Naive thymus-derived CD4-positive, alpha-beta T cell (primary cell): ENCODE measurements around the gene SLCO4A1. TPM values are rescaled to one million over a fixed set of nuclear protein-coding genes. Genes with fewer than 3 reads are reported as not detected.
A peak's percentile ranks its signal among the peaks of the same experiment; 100 is the strongest.

Experiments used
- ATAC-seq: fragments of 150-1000 bp; cut with Tn5 transposase; 2 replicates; pipeline ENCODE4 v1.10.0; 2021; ENCODE audit warnings: mild to moderate bottlenecking, moderate library complexity
- CTCF ChIA-PET: fragments of 350-600 bp; sonication (Branson Sonifier 250); formaldehyde crosslinking; loops from one replicate; lab custom pipeline; 2021; ENCODE audit warnings: antibody characterized with exemption; lab: Charles Lee
- POLR2A ChIA-PET: fragments of 350-600 bp; sonication (Branson Sonifier 250); formaldehyde crosslinking; loops from one replicate; lab custom pipeline; 2021; ENCODE audit warnings: antibody characterized with exemption, inconsistent platforms; lab: Charles Lee
- DNase-seq, 9 donors: peaks; one replicate each; pipeline versions ENCODE4 v3.0.0 to v3.0.0-alpha.2; 2020 to 2022; ENCODE audit warnings: mixed read lengths in 1 of 9
- H3K27ac ChIP-seq: one replicate; pipeline ENCODE4 v1.7.0; 2013; ENCODE audit warnings: mild to moderate bottlenecking, low read depth, low read length, moderate library complexity
- H3K27me3 ChIP-seq, 2 donors: one replicate each; pipeline ENCODE4 v1.7.0; 2013; ENCODE audit warnings: low read length in 2 of 2, mild to moderate bottlenecking in 2 of 2, moderate library complexity in 2 of 2; ENCODE audit not compliant: control insufficient read depth in 2 of 2, insufficient read depth in 2 of 2
- H3K36me3 ChIP-seq, 3 experiments: 1 replicate in 2 of 3; 2 replicates in 1 of 3; pipeline ENCODE4 v1.7.0; 2013; ENCODE audit warnings: low read length in 3 of 3, mild to moderate bottlenecking in 3 of 3, moderate library complexity in 1 of 3; ENCODE audit not compliant: insufficient read depth in 3 of 3, control insufficient read depth in 2 of 3
- H3K4me1 ChIP-seq, 2 donors: one replicate each; pipeline ENCODE4 v1.7.0; 2013; ENCODE audit warnings: low read length in 2 of 2, mild to moderate bottlenecking in 2 of 2, moderate library complexity in 1 of 2; ENCODE audit not compliant: control insufficient read depth in 2 of 2, insufficient read depth in 2 of 2
- H3K4me3 ChIP-seq: 2 replicates; pipeline ENCODE4 v1.7.0; 2013; ENCODE audit warnings: mild to moderate bottlenecking, low read length
- H3K9me3 ChIP-seq, 3 experiments: 1 replicate in 2 of 3; 2 replicates in 1 of 3; pipeline ENCODE4 v1.7.0; 2013; ENCODE audit warnings: low read length in 3 of 3; ENCODE audit not compliant: control insufficient read depth in 2 of 3
- H3K27ac Mint-ChIP-seq, 9 donors: one replicate each; pipeline ENCODE4 v1.8.0; 2020 to 2022; ENCODE audit warnings: mixed read lengths in 9 of 9, mild to moderate bottlenecking in 8 of 9, moderate library complexity in 5 of 9, inconsistent platforms in 2 of 9
- H3K27me3 Mint-ChIP-seq, 5 donors: one replicate each; pipeline ENCODE4 v1.8.0; 2021 to 2022; ENCODE audit warnings: mixed read lengths in 5 of 5, mild to moderate bottlenecking in 1 of 5
- H3K36me3 Mint-ChIP-seq, 5 donors: one replicate each; pipeline ENCODE4 v1.8.0; 2020 to 2022; ENCODE audit warnings: mixed read lengths in 5 of 5, mild to moderate bottlenecking in 3 of 5, inconsistent platforms in 1 of 5
- H3K4me1 Mint-ChIP-seq, 7 donors: one replicate each; pipeline ENCODE4 v1.8.0; 2020 to 2022; ENCODE audit warnings: mixed read lengths in 7 of 7, mild to moderate bottlenecking in 3 of 7, inconsistent platforms in 1 of 7
- H3K4me3 Mint-ChIP-seq, 10 donors: one replicate each; pipeline ENCODE4 v1.8.0; 2020 to 2022; ENCODE audit warnings: mild to moderate bottlenecking in 10 of 10, mixed read lengths in 10 of 10, moderate library complexity in 6 of 10, inconsistent platforms in 2 of 10
- H3K9me3 Mint-ChIP-seq, 11 donors: one replicate each; pipeline ENCODE4 v1.8.0; 2020 to 2022; ENCODE audit warnings: mixed read lengths in 11 of 11, mild to moderate bottlenecking in 4 of 11, inconsistent platforms in 1 of 11, moderate library complexity in 1 of 11
- intact Hi-C, 2 donors: fragments of 100-400 bp; cut with micrococcal nuclease; formaldehyde crosslinking; loops; one replicate each; pipeline ENCODE4 v1.15.1; 2023
- polyA plus RNA-seq, 2 donors: library from polyadenylated mRNA; unstranded; fragments of 300-500 nt; fragmentation: Illumina TruSeq; gene quantifications; one replicate each; pipeline ENCODE4 v1.2.3, GENCODE V29; 2021
- total RNA-seq, 6 experiments: library from RNA in 5 of 6; stranded (reverse) in 5 of 6; gene quantifications; 1 replicate in 5 of 6; 2 replicates in 1 of 6; pipeline ENCODE4 v1.2.3 and lab custom pipeline; 2021 to 2026

SLCO4A1 gene, protein sequence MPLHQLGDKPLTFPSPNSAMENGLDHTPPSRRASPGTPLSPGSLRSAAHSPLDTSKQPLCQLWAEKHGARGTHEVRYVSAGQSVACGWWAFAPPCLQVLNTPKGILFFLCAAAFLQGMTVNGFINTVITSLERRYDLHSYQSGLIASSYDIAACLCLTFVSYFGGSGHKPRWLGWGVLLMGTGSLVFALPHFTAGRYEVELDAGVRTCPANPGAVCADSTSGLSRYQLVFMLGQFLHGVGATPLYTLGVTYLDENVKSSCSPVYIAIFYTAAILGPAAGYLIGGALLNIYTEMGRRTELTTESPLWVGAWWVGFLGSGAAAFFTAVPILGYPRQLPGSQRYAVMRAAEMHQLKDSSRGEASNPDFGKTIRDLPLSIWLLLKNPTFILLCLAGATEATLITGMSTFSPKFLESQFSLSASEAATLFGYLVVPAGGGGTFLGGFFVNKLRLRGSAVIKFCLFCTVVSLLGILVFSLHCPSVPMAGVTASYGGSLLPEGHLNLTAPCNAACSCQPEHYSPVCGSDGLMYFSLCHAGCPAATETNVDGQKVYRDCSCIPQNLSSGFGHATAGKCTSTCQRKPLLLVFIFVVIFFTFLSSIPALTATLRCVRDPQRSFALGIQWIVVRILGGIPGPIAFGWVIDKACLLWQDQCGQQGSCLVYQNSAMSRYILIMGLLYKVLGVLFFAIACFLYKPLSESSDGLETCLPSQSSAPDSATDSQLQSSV
- 10 to 100 TPM in 1 of 5 experiments, 1 to 10 TPM in 2, under 1 TPM in 2; 0.81 to 45.5 (median 1.4) TPM for total RNA-seq
- polyA plus RNA-seq = under 1 TPM; 0.36 to 0.39 TPM
- total RNA-seq (lab: John Stamatoyannopoulos, UW) = 2.8 reads per million, percentile 15 among the genes with 10 or more reads in this experiment

DNA sequence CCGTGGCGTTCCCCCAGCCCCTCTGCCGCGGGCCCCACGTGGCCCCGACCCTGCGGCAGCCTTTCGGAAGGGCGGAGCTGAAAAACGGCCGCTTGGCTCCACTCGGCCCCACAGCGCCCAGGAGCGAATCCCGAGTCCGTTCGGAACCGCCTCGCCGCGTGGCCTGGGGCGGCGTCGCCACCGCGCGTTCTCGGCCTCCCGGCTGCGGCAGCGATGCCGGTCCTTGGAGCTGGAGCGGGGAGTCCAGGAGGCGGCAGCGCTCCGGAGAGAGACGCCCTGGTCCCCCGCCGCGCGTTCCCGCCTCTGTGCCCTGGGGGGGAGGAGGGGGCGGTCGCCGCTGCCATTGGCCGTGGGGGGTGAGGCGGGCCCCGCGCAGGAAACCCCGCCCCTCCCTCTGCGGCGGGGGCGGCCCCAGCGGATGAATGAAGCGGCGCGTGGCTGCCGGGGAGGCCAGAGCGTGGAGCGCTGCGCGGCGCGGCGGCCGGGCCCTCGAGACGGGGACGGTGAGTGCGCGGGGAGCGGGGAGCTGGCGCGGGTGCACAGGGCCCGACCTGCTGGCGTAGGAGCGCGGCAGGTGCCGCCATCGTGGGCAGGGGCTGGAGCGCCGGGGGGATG is at the start of gene SLCO4A1:
TSS of gene SLCO4A1 (plus strand) at position 453 of the 615 bp plus-strand sequence. CDS start 13,952 bp downstream, outside the sequence.
- peak within 1 kb of the TSS; percentile 63 to 88 (median 78) for H3K4me3 Mint-ChIP-seq
- ATAC-seq = peak; percentile 97

DNA sequence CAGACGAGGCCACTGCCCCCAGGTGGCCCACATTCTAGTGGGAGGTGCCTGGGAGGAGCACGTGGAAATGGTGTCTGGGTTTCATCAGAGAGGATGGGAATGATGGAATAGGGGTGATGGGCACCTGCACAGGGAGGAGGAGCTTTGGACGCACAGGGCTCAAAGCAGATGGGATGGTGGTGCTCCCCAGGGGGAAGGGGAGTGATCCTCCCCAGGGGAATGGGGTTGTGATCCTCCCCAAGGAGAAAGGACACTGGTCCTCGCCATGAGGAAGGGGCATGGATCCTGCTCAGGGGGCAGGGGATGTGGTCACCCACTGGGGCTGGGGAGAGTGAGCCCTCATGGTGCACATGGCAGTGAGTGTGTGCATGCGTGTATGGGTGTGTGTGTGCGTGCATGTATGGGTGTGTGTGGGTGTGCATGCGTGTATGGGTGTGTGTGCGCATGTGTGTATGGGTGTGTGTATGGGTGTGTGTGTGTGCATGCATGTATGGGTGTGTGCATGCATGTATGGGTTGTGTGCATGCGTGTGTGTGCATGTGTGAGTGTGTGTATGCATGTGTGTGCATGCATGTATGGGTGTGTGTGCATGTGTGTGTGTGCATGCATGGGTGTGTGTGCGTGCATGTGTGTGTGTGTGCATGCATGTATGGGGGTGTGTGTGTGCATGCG is 49.7 kb upstream of the SLCO4A1 start:
- no peaks in the 10 kb centered on the region for H3K9me3 ChIP-seq
- H3K9me3 Mint-ChIP-seq = peaks cover 0 to 3% (median 0%) of the 10 kb centered on the region in 11 donors
- peaks cover 0 to 3% of the 10 kb centered on the region in 2 donors for H3K27me3 ChIP-seq
- no peak overlapping the region for H3K4me3 Mint-ChIP-seq
- no peak for ATAC-seq
- no peaks in the 10 kb centered on the region for H3K36me3 ChIP-seq
- POLR2A ChIA-PET = no interaction called here
- no peaks in the 10 kb centered on the region for H3K4me1 ChIP-seq
- intact Hi-C loops = no loop called here
- no peaks in the 10 kb centered on the region for H3K36me3 Mint-ChIP-seq
- H3K27ac ChIP-seq = no peak overlapping the region
- peak overlapping the region in 1 of 9 donors; percentile 30 for H3K27ac Mint-ChIP-seq
- no peak overlapping the region for H3K4me3 ChIP-seq
- H3K4me1 Mint-ChIP-seq = peaks cover 0 to 3% (median 0%) of the 10 kb centered on the region in 7 donors
- DNase-seq = no peak
- H3K27me3 Mint-ChIP-seq = peaks cover 18 to 30% (median 19%) of the 10 kb centered on the region in 5 donors
- CTCF ChIA-PET = no interaction called here

More for the DNA sequence above, at the start of gene SLCO4A1:
- CTCF ChIA-PET = interaction anchor here (1.6 kb wide), 1 partner anchor 12 kb away, joined by 3 read pairs; no protein-coding TSS in a partner anchor
- H3K9me3 Mint-ChIP-seq = no peaks in the 10 kb centered on the region
- H3K9me3 ChIP-seq = no peaks in the 10 kb centered on the region
- no peaks in the 10 kb centered on the region for H3K27me3 ChIP-seq
- POLR2A ChIA-PET = interaction anchor here (0.6 to 2.3 kb wide), 5 partner anchors 10 to 503 kb away, joined by 3 to 19 read pairs (median 5); no protein-coding TSS in a partner anchor
- DNase-seq = peak; percentile 76 to 95 (median 83)
- peaks cover 0 to 11% (median 0%) of the 10 kb centered on the region in 5 donors for H3K27me3 Mint-ChIP-seq
- no peaks in the 10 kb centered on the region for H3K36me3 ChIP-seq
- H3K36me3 Mint-ChIP-seq = peaks cover 0 to 2% (median 0%) of the 10 kb centered on the region in 5 donors
- peak within 1 kb of the TSS; percentile 56 for H3K27ac ChIP-seq
- peak within 1 kb of the TSS; percentile 57 for H3K4me3 ChIP-seq
- peaks cover 11 to 14% of the 10 kb centered on the region in 2 donors for H3K4me1 ChIP-seq
- peaks cover 0 to 35% (median 5%) of the 10 kb centered on the region in 7 donors for H3K4me1 Mint-ChIP-seq
- peak within 1 kb of the TSS in 5 of 9 donors; percentile 10 to 68 (median 53) for H3K27ac Mint-ChIP-seq
- intact Hi-C loops = loop anchor here (1.0 to 5.0 kb wide), 9 partner anchors 9 to 405 kb away; partner anchors contain the start of genes ADRM1 (in 1 of the 2) and OSBPL2 (in 1 of the 2)

DNA sequence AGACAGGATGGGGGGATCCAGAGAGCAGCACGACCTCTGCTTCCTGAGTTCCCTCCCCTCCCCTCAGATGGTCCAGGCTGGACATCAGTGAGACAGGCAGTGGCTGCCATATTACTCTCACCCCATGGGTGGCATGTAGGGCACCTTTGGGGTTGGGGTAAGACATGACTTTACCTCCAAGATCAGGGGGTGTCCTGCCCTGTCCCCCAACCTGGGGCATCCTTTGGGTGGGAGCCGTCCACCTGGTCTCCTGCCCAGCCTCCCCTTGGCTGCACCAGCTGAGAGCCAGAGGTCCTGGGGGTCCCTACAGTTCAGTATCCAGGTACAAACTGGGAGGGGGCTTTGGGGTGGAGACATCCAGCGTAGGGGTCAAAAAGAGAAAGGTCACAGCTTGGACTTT is 48.7 kb upstream of the SLCO4A1 start:
- no peaks in the 10 kb centered on the region for H3K36me3 ChIP-seq
- Mint-ChIP-seq H3K27ac (no peak overlapping the region), H3K27me3 (peaks cover 26 to 38% (median 27%) of the 10 kb centered on the region in 5 donors), H3K9me3 (peaks cover 0 to 3% (median 0%) of the 10 kb centered on the region in 11 donors), H3K4me3 (no peak overlapping the region), H3K36me3 (no peaks in the 10 kb centered on the region), H3K4me1 (peaks cover 0 to 11% (median 0%) of the 10 kb centered on the region in 7 donors)
- CTCF ChIA-PET = no interaction called here
- no peak overlapping the region for H3K27ac ChIP-seq
- no peaks in the 10 kb centered on the region for H3K9me3 ChIP-seq
- no peak for DNase-seq
- POLR2A ChIA-PET = no interaction called here
- no peak overlapping the region for H3K4me3 ChIP-seq
- no peak for ATAC-seq
- peaks cover 0 to 5% of the 10 kb centered on the region in 2 donors for H3K27me3 ChIP-seq
- intact Hi-C loops = no loop called here
- no peaks in the 10 kb centered on the region for H3K4me1 ChIP-seq

DNA sequence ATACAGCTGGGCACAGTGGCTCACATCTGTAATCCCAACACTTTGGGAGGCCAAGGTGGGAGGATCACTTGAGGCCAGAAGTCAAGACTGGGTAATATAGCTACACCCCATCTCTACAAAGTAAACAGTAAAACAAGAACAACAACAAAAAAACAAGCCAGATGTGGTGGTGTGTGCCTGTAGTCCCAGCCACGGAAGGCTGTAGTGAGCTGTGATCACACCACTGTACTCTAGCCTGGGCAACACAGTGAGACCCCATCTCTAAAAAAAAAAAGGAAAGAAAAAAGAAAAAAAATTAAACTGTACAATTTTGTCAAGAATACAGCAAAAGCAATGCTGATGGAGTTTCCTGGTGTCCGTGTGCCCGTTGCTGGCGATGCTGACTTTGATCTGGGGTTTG is 47.2 kb upstream of the SLCO4A1 start:
- peaks cover 26 to 38% (median 27%) of the 10 kb centered on the region in 5 donors for H3K27me3 Mint-ChIP-seq
- H3K4me1 Mint-ChIP-seq = peaks cover 0 to 20% (median 0%) of the 10 kb centered on the region in 7 donors
- Histone ChIP-seq H3K4me3 (no peak overlapping the region), H3K27me3 (peaks cover 0 to 5% of the 10 kb centered on the region in 2 donors), H3K4me1 (no peaks in the 10 kb centered on the region), H3K27ac (no peak overlapping the region), H3K9me3 (no peaks in the 10 kb centered on the region), H3K36me3 (no peaks in the 10 kb centered on the region)
- CTCF ChIA-PET = interaction anchor here (0.6 kb wide), 1 partner anchor 156 kb away, joined by 3 read pairs; no protein-coding TSS in a partner anchor
- H3K4me3 Mint-ChIP-seq = no peak overlapping the region
- no peak overlapping the region for H3K27ac Mint-ChIP-seq
- no peaks in the 10 kb centered on the region for H3K36me3 Mint-ChIP-seq
- no peak for ATAC-seq
- peaks cover 0 to 3% (median 0%) of the 10 kb centered on the region in 11 donors for H3K9me3 Mint-ChIP-seq
- POLR2A ChIA-PET = no interaction called here
- no peak for DNase-seq
- intact Hi-C loops = no loop called here

DNA sequence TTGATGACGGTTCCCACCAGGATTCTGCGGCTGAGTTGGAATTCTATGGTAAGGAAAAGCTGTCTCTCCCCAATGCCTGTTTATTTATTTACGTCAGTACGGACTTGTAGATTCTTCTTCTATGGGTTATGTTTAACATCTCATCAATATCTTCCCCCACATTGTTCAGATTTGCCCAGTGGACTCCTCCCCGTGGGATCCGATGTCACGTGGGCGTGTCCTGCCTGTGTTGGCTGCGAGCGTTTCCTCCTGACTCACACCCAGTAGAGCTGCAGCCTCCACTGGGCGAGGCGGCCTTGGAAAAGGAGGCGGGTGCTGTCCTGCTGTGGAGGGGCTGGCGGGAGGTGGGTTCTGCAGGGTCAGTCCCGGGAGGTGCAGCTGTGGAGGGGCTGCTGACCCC is 46.8 kb upstream of the SLCO4A1 start:
- no peaks in the 10 kb centered on the region for H3K4me1 ChIP-seq
- CTCF ChIA-PET = interaction anchor here (0.6 kb wide), 1 partner anchor 295 kb away, joined by 4 read pairs; no protein-coding TSS in a partner anchor
- H3K9me3 Mint-ChIP-seq = peaks cover 0 to 3% (median 0%) of the 10 kb centered on the region in 11 donors
- no peak overlapping the region for H3K4me3 Mint-ChIP-seq
- intact Hi-C loops = no loop called here
- H3K4me1 Mint-ChIP-seq = peaks cover 0 to 20% (median 0%) of the 10 kb centered on the region in 7 donors
- H3K27me3 ChIP-seq = peaks cover 0 to 5% of the 10 kb centered on the region in 2 donors
- no peaks in the 10 kb centered on the region for H3K36me3 Mint-ChIP-seq
- DNase-seq (no peak), ATAC-seq (peak; percentile 45)
- no peaks in the 10 kb centered on the region for H3K9me3 ChIP-seq
- POLR2A ChIA-PET = no interaction called here
- H3K4me3 ChIP-seq = no peak overlapping the region
- no peak overlapping the region for H3K27ac Mint-ChIP-seq
- H3K27me3 Mint-ChIP-seq = peaks cover 27 to 38% (median 27%) of the 10 kb centered on the region in 5 donors
- no peak overlapping the region for H3K27ac ChIP-seq
- H3K36me3 ChIP-seq = no peaks in the 10 kb centered on the region
